Cardiac fibroblast (primary cell): Measurements from ENCODE around the gene THEM5.

Experiments used
- DNase-seq, 2 donors: peaks; one replicate each; pipeline versions ENCODE4 v3.0.0 to v3.0.0-alpha.2; 2010; ENCODE audit warnings: low read depth in 2 of 2
- H3K4me3 ChIP-seq, 2 donors: replicated peaks in 1 of 2; 1 replicate in 1 of 2; 2 replicates in 1 of 2; pipeline ENCODE4 v1.5.1; 2011; ENCODE audit warnings: low read depth in 2 of 2, low read length in 2 of 2, mild to moderate bottlenecking in 2 of 2, moderate library complexity in 1 of 2
- TF ChIP-seq, protein P1 (sequence below): IDR thresholded peaks from one replicate; pipeline ENCODE4 v1.5.1; 2011; ENCODE audit warnings: low read depth, mild to moderate bottlenecking, low read length, inconsistent platforms

THEM5 gene

DNA sequence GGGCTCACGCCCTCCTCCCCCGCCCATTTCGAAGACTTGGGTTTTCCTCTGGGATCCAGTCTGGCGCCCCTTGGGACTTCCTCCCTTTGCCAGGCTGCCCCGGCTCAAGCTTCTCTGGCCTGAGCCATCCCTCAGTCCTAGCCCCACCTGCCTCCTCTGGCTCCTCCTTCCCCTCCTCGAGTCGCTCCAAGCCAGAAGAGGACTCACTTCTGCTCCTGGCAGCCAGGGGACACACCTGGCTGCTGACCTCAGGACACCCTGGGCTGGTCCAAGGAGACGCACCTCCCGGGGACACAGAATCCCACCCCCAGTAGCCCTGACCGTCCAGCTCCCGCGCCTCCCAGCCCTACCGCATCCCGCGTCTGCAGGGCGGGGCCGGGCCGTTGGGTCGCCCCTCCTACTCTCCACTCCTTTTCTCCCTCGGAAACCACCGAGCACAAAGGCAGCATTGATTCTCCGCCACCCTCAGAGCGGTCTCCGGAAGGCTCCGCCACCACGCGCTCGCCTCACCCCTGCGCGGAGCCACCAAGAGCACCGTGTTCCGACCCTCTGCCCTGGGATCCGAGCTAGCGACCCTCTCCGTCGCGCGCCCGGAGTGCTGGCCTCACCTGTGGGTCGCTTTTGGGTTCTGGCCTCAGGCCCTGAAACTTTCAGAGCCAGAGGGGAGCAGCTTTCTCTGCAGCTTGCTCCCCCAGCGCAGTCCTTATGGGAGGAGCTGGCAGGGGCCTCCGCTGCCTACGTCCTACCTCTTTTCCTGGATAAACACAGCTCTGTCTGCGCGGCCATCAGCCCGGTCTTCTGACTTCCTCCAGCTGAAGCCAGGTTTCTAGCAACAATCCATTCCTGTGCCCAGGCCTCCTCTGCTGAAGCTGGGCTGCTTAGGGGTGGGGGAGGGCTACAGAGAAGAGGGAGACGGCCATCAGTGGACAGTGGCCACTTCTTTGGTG is 13.8 kb downstream of the THEM5 start, which contains the start of gene C2CD4D:
C2CD4D (minus strand) TSS at position 364 of the 947 bp plus-strand sequence. CDS start 831 bp downstream, outside the sequence.
- DNase-seq = no peak
- TF ChIP-seq, protein P1, sequence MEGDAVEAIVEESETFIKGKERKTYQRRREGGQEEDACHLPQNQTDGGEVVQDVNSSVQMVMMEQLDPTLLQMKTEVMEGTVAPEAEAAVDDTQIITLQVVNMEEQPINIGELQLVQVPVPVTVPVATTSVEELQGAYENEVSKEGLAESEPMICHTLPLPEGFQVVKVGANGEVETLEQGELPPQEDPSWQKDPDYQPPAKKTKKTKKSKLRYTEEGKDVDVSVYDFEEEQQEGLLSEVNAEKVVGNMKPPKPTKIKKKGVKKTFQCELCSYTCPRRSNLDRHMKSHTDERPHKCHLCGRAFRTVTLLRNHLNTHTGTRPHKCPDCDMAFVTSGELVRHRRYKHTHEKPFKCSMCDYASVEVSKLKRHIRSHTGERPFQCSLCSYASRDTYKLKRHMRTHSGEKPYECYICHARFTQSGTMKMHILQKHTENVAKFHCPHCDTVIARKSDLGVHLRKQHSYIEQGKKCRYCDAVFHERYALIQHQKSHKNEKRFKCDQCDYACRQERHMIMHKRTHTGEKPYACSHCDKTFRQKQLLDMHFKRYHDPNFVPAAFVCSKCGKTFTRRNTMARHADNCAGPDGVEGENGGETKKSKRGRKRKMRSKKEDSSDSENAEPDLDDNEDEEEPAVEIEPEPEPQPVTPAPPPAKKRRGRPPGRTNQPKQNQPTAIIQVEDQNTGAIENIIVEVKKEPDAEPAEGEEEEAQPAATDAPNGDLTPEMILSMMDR = no peak
- peak within 1 kb of the TSS; percentile 15 to 18 for H3K4me3 ChIP-seq

DNA sequence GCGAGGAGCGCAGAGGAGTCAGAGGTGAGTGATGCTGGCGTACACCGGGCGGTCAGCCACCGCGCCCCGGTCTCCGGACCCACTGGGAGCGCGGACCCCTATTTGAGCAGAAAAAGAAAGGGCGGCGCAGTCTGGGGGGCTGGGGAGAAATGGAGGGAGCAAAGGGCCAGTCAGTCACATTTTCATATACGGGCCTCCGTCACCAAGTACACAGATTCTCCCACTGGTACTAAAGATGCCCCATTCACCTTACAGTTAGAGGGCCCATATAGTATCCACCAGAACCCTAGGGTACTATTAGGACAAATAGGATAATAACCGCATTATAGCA is 14.5 kb downstream of the THEM5 start:
- H3K4me3 ChIP-seq = peak overlapping the region; percentile 11 to 18
- DNase-seq = no peak
- TF ChIP-seq, protein P1 = no peak

DNA sequence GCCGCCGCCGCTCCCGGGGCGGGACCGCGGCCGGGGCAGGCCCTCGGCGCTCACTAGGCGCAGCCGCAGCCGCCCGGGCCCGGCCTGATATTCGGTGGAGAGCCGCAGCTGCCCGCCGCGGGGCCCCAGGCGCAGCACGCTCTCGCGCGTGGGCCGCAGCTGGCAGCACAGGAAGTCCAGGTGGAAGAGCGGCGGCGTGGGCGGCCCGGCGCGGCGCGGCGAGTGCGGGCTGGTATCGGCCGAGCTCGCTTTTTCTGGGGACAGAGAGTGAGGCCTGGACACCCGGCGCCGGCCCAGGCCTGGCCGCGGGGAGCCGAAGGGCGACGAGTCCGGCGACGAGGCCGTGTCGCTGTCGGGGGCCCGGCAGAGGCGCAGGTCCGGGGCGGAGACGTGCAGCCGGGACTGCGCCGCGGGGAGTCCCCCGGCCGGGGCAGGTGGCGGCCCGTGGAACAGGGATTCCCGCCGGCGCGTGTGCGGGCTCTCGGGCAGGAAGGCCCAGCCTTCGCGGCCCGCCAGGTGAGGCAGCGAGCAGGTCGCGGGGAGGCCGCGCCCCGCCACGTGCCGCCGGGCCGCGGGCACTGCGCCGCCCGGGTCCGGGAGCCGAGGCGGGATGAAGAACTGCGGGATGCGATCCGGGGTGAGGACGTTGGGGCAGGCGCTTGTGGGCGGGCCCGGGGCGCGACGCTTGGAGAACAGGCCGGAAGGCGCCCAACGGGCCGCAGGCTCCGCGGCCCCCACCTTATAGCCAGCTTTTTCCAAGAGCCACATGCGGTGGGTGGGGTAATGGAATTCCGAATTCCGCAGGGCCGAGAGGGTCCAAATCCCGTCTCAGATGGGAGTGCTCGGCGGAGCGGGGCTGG is 15.1 kb downstream of the THEM5 start:
- TF ChIP-seq, protein P1 = no peak
- H3K4me3 ChIP-seq = peak overlapping the region; percentile 11 to 18
- no peak for DNase-seq

DNA sequence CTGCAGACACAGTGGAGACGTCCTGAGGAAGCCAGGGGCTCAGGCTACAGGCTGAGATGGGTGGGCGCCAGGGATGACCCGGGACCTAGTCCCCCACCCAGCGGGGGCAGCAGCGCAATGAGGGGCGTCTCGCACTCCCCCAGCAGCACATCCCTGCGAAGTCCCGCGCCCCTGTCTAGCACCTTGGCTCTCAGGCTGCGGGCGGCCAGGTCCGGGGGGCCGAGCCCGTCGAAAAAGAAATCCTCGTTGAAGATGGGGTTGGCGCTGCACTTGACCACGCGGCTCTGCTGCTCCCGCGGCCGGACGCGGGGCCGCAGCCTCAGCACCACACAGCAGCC is 15.7 kb downstream of the THEM5 start:
- TF ChIP-seq, protein P1 = no peak
- H3K4me3 ChIP-seq = no peak overlapping the region
- DNase-seq = no peak

DNA sequence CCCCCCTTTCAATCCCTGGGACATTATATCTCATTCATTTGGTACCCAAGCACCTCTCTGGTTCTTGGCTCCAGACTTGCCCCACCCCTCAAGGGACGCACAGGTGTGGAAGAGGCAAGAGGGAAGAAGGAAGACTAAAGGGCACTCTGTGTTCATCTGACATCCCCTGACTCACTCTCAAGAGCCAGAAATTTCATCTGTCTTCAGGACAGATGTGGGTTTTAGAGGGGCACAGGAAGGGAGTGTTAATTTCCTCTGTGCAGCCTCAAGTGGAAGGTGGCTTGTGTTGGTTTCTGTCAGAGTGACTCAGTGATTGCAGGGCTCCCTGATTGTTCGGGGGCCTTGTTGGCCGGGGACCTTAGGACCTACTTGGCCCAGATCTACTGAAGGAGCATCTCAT is 16.3 kb downstream of the THEM5 start:
- no peak overlapping the region for H3K4me3 ChIP-seq
- no peak for DNase-seq
- TF ChIP-seq, protein P1 = no peak

DNA sequence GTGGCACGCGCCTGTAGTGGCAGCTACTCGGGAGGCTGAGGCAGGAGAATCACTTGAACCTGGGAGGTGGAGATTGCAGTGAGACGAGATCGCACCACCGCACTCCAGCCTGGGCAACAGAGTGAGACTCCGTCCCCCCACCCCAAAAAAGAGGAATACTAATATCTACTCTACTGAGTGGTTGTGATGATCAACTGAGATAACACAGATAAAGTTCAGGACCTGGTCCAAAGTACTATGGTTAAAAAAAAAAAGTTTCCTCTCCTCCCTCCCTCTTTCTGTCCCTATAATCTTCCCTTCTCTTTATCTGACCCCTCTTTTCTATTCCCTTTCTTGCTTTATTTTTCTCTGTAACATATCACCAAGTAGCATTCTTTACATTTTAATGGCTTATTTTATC is 17.9 kb downstream of the THEM5 start:
- no peak for DNase-seq
- TF ChIP-seq, protein P1 = no peak
- no peak overlapping the region for H3K4me3 ChIP-seq
